ENCODE measurements around the gene PROM2. TPM values are rescaled to one million over a fixed set of nuclear protein-coding genes. Genes with fewer than 3 reads are reported as not detected.

The PROM2 gene
- total and polyA plus RNA-seq, 2 experiments from 2014 or later = 2.1 to 2.2 TPM

DNA sequence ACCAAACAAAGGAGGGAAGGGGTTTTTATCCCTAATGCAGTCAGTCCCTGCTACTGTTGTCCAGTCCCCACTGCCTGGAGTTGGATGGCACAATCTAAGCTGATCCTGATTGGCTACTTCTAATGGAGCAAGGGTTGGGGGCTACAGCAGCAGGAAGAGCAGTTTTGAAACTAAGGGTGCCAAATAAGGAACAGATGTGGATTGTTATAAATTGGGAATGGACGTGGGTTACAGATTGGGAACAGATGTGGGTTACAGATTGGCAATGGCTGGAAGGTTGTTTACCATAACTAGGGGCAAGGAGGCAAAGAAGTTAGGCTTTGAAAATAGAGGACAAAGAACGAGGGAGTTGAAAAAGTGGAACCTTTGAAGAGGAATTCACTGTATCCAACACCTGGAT is 16.0 kb upstream of the PROM2 start (continued):
- TF ChIP-seq, protein P1, sequence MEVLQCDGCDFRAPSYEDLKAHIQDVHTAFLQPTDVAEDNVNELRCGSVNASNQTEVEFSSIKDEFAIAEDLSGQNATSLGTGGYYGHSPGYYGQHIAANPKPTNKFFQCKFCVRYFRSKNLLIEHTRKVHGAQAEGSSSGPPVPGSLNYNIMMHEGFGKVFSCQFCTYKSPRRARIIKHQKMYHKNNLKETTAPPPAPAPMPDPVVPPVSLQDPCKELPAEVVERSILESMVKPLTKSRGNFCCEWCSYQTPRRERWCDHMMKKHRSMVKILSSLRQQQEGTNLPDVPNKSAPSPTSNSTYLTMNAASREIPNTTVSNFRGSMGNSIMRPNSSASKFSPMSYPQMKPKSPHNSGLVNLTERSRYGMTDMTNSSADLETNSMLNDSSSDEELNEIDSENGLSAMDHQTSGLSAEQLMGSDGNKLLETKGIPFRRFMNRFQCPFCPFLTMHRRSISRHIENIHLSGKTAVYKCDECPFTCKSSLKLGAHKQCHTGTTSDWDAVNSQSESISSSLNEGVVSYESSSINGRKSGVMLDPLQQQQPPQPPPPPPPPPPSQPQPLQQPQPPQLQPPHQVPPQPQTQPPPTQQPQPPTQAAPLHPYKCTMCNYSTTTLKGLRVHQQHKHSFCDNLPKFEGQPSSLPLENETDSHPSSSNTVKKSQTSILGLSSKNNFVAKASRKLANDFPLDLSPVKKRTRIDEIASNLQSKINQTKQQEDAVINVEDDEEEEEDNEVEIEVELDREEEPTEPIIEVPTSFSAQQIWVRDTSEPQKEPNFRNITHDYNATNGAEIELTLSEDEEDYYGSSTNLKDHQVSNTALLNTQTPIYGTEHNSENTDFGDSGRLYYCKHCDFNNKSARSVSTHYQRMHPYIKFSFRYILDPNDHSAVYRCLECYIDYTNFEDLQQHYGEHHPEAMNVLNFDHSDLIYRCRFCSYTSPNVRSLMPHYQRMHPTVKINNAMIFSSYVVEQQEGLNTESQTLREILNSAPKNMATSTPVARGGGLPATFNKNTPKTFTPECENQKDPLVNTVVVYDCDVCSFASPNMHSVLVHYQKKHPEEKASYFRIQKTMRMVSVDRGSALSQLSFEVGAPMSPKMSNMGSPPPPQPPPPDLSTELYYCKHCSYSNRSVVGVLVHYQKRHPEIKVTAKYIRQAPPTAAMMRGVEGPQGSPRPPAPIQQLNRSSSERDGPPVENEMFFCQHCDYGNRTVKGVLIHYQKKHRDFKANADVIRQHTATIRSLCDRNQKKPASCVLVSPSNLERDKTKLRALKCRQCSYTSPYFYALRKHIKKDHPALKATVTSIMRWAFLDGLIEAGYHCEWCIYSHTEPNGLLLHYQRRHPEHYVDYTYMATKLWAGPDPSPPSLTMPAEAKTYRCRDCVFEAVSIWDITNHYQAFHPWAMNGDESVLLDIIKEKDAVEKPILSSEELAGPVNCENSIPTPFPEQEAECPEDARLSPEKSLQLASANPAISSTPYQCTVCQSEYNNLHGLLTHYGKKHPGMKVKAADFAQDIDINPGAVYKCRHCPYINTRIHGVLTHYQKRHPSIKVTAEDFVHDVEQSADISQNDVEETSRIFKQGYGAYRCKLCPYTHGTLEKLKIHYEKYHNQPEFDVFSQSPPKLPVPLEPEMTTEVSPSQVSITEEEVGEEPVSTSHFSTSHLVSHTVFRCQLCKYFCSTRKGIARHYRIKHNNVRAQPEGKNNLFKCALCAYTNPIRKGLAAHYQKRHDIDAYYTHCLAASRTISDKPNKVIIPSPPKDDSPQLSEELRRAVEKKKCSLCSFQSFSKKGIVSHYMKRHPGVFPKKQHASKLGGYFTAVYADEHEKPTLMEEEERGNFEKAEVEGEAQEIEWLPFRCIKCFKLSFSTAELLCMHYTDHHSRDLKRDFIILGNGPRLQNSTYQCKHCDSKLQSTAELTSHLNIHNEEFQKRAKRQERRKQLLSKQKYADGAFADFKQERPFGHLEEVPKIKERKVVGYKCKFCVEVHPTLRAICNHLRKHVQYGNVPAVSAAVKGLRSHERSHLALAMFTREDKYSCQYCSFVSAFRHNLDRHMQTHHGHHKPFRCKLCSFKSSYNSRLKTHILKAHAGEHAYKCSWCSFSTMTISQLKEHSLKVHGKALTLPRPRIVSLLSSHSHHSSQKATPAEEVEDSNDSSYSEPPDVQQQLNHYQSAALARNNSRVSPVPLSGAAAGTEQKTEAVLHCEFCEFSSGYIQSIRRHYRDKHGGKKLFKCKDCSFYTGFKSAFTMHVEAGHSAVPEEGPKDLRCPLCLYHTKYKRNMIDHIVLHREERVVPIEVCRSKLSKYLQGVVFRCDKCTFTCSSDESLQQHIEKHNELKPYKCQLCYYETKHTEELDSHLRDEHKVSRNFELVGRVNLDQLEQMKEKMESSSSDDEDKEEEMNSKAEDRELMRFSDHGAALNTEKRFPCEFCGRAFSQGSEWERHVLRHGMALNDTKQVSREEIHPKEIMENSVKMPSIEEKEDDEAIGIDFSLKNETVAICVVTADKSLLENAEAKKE (CRISPR knock-in tag; IDR thresholded peaks at IDR 0.05) = no peak
- TF ChIP-seq NANOG (IDR thresholded peaks at IDR 0.05; ENCODE audit: borderline replicate concordance) (no peak), ZNF114 (CRISPR knock-in tag; IDR thresholded peaks at IDR 0.05) (no peak)

DNA sequence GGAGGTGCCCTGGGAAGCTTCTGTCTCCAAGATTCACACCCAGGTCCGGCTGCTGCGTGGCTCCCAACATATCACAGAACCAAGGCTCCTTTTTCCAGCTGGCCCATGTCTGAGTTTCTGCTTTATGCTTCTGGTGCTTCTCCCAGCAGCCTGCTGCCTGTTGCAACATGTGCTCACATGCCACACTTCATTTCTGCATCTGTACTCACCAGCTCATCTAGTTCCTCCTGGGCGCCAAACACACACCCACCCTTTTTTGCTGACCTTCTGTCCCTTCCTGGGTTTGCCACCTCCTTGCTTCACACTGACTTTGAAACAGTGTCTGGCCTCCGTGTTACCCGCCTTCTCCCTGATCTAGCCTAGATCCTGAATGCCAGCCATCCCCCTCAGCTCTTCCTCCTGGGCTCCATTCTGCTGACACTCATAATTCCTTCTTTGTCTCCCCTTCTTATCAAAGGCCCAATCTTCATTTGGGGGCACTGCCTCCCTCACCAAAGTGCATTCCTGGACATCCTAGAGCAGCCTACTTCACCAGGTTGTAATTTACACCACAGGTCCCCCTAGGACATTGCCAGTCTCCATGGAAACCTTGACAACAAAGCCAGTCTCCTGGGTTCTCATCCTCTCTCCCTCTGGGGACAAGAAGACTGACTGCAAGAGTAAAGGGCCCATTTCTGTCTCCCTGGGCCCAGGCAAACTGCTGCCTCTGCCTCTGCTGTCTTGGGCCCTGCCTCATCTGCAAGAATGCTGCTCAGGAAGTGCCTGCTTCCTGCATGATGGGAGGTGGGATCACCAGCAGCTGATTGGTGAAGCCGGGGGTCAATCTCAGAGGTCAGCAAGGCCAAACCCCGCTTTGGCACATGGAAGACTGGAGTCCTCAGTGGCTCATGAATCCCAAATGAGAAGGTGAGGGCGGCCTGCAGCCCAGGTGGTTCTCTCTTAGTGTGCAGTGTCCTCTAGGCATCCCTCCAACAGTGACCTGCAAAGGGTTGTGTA is 13.9 kb upstream of the PROM2 start:
- Mint-ChIP-seq H3K4me1 (peaks cover 7% of the 10 kb centered on the region; the same call in 2 of the 3 replicates), H3K36me3 (ENCODE audit: low read depth) (peaks cover 15% of the 10 kb centered on the region; the same call in 2 of the 3 replicates), H3K27me3 (ENCODE audit: insufficient read depth, low read depth, poor library complexity) (peaks cover 7% of the 10 kb centered on the region), H3K4me3 (no peak overlapping the region), H3K27ac (no peak overlapping the region), H3K9me3 (peaks cover 42% of the 10 kb centered on the region)
- TF ChIP-seq ZNF114 (CRISPR knock-in tag; IDR thresholded peaks at IDR 0.05) (no peak), STAT1 (IDR thresholded peaks at IDR 0.05; ENCODE audit: unreplicated experiment) (no peak), ZNF331 (CRISPR knock-in tag; IDR thresholded peaks at IDR 0.05; ENCODE audit: low read depth) (no peak), EZH2 (IDR thresholded peaks at IDR 0.05; ENCODE audit: low read depth, unreplicated experiment) (no peak)
- no peak overlapping the region for H3K4me3 ChIP-seq
- ATAC-seq (no peak), DNase-seq (ENCODE audit: low spot score) (no peak)
- H3K4me2 ChIP-seq = no peak overlapping the region
- no peaks in the 10 kb centered on the region for H3K27me3 ChIP-seq (ENCODE audit: insufficient read depth)
- H3K79me2 ChIP-seq (replicated peaks; ENCODE audit: insufficient read depth) = no peaks in the 10 kb centered on the region
- H3F3A ChIP-seq (replicated peaks; ENCODE audit: low read depth) = no peaks in the 10 kb centered on the region
- no peaks in the 10 kb centered on the region for H3K36me3 ChIP-seq (ENCODE audit: insufficient read depth)
- H4K20me1 ChIP-seq (replicated peaks; ENCODE audit: insufficient read depth) = no peaks in the 10 kb centered on the region
- no peaks in the 10 kb centered on the region; the same call in 1 of the 2 replicates for H3K9me2 ChIP-seq (ENCODE audit: insufficient read depth)
- no peak overlapping the region for H2AFZ ChIP-seq
- H3K27ac ChIP-seq (ENCODE audit: low read depth) = no peak overlapping the region
- H3K4me1 ChIP-seq (ENCODE audit: insufficient read depth) = no peaks in the 10 kb centered on the region

All from GM23338 (cell line).